Fibroblast of skin of abdomen (primary cell): ENCODE data around the gene ENTPD2.
A peak's percentile ranks its signal among the peaks of the same experiment; 100 is the strongest.
"Not testable (repeated sequence)": the region's sequence is repeated elsewhere in the genome, so short reads cannot be mapped to it uniquely, and the experiment has no call there.

Experiments
- DNase-seq: peaks from one replicate; pipeline ENCODE4 v3.0.0-alpha.2; 2013

The ENTPD2 gene

DNA sequence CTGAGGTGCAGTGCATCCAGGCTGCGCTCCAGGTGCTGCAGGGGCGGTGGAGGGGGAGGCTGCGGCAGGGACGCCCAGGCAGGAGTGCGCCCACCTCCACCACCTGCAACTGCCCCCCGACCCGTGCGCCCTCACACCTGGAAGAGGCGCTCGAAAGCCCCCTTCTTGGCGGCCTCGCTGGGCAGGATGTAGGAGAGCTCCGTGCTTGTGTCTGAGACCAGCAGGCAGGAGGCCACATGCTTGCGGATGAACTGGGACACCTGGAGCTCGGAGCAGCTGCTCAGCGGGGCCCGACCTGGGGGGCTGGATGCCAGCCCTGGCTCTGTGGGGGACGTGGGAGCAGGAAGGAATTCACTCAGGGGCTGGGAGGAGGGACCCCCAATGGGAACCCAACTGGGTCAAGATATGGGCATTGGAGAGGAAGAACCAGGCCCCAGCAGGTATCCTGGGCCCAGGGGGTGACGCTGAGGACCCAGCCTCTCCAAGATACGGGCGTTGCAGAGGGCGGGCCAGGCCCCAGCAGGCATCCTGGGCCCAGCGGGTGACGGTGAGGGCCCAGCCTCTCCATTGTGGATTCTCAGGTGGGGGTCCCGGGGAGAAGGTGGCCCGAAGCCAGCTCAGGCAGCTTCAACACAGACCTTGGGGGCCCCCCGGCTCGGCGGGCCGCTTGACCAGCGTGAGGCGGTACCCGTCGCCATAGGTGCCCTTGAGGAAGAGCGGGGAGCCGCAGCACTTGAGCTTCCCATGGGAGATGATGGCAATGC is 38.9 kb downstream of the ENTPD2 start:
- DNase-seq: no peak

DNA sequence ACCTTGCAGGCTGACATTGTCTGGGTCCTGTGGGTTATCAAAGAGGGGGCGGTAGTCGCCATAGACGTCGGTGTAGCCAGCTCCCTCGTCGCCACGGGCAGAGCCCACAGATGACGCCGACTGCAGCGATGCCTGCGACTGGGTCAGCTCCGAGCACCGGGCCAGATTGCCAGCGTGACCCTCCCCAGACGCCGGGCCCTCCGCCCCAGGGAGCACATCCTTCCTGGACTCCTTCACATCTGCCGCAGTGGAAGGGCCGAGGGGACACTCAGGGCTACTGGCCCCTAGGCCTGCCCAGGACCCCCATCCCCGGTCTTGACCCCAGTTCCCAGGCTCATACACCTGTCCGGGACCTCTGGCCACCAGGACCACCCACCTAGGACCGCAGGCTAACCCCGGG is 39.7 kb downstream of the ENTPD2 start:
- DNase-seq: no peak

DNA sequence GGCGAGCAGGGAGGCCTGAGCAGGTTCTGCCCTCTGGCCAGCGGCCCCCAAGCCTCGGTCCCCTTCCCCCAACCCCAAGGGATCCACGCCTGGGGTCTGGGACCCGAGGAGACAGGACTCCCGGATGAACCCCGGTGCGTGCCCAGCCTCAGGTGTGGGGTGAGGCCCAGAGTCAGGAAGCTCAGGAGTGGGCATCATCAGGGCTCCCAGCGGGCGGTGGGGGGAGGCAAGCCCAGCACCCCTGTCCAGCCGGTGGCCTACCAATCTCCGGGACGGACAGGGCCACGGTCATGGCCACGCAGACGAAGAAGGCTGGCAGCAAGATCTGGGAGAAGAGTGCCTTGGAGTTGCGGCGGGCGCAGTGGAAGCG is 40.3 kb downstream of the ENTPD2 start:
- no peak for DNase-seq

DNA sequence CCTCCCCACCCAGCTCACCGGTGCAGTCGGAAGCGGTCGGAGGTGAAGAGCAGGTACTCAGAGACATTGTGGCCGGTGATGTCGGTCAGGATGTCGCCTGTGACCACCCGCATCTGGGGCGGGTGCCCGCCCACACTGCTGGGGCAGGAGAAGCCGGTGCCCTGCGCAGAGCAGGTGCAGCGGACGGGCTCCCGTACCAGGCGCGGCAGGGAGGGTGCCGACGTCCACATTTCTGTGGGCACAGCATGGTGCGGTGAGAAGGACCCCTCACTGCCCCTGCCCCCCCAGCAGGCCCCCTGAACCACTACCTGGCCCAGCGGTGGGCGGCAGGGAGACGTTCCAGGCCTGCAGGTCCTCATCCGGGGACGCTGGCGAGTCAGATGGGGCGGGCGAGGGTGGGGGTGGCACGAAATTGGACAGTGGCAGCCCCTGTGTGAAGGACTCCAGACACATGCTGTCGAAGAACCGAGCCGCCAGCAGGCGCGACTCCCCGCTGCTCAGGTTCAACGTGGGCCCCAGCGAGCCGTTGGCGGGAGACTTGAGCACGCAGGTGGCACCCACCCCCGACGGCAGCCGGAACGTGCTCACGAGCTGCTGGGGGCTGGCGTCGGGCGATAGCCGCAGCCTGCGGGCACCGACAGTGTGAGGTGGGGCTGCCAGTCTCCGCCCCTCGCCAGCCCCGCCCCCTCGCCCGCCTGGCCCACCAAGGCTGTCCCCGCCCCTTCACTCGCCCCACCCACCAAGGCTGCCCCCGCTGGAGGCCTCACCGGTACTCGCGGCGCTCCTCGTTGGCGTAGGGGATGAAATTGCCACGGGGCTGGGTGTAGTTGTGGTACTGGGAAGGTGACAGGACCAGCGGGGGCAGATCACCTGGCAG is 40.9 kb downstream of the ENTPD2 start:
- no peak for DNase-seq

DNA sequence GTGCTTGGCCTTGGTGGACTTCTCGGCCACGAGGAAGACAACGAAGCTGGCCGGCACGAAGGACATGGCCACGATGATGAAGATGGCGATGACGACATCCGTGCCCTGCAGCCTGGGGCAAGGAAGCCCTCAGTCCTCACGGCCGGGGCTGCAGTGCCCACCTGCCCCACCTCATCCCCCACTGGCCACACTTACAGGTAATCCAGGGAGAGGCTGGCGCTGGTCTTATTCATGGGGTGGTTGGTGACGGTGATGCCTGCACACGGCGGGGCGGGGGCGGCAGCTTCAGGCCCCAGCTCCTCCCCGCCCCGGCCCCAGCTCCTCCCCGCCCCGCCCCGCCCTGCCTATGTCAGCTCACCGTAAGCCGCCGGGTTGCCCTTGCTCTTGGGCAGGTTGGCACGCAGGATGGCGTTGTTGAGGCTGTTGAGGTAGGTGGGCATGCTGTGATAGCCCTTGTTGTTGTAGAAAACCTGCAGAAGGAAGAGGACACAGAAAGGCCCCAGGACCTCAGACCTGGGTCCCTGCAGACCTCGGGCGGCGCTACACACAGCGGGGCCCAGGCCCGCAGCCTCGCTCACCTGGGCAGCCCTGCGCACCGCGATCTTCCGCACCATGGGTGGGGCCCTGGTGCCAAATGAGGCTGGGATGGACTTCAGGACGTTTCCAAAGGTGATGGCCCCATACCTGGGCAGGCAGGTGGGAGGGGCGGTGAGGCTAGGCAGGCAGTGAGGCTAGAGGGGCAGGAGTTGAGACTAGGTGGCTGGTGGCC is 41.8 kb downstream of the ENTPD2 start:
- no peak for DNase-seq

DNA sequence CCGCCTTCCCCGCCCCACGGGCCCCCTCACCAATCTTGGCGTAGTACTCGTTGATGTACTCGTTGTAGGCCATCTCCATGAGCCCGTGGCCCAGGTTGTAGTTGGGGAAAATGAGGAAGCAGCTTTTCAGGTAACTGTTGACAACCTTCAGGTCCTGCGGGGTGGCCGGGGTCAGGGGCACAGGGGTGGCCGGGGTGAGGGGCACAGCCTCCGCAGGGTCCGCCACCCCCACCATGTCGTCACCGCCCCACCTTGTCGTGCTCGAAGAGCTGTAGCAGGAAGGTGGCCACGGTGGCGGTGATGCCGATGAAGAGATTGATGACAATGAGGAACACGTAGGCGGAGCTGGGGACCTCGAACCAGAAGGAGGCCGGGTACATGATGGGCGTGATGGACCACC is 42.7 kb downstream of the ENTPD2 start:
- DNase-seq: no peak

DNA sequence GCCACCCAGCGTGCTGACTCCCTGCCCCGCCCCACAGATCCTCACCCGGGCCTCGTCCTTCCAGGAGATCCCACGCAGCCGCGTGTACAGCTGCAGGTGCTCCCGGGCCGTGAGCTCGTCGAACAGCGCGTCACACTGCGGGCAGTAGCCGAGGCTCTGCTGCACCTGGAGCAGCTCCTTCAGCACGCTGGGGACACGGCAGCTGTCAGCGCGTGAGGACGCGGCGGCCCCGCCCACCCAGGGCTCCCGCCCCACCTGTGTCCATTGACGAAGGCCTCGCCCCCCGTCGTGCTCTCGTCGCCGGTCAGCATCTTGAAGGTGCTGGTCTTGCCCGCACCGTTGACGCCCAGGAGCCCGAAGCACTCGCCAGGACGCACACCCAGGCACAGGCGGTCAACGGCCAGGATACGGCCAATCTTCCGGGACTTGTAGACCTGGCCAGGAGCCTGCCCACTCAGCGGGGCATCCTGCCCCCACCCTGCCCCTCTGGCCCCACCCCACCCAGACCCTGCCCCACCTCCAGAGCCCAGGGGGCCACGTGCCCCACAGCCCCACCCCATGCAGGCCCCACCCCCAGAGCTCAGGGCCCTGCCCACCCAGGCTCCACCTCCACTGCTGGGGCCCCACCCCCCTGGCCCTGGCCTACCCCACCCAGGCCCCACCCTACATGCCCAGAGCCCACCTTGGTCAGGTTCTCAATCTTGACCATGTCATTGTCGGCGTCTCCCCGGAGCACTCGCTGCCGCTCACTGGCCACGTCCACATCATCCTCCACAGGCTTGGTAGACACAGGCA is 43.7 kb downstream of the ENTPD2 start:
- DNase-seq: no peak

DNA sequence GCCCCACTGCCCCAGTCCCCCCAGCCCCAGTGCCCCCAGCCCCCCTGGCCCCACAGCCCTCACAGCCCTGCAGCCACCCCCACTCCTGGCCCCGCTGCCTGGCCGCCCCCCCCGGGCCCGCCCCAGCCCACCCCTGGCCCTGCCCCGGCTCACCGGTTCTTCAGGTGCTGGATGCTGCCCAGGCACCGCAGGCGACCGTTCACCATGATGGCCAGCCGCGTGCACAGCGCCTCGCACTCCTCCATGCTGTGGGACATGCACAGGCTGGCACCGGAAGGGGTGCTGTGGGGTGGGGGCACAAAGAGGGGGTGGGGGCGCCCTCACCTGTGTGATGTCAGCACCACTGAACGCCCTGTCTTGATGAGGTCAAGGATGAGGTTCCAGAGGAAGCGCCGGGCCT is 44.6 kb downstream of the ENTPD2 start:
- DNase-seq: no peak

DNA sequence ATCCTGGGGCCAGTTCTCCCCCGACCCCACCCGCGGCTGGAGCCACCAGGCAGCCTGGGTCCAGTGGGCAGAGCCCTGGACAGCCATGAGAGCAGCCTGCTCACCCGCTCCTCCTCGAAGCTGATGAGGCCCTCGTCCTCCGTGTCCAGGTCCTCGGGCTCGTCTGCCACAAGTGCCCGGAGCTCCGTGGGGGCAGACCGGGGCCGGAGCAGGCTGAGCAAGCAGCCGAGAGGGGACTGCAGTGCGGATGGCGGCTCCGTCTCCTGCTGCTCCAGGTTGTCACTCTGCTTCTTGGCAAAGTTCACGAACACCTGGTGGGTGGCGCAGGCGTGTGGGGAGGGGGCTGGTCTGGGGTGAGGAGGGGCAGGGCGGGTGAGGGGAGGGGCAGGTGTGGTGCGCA is 45.5 kb downstream of the ENTPD2 start:
- no peak for DNase-seq

DNA sequence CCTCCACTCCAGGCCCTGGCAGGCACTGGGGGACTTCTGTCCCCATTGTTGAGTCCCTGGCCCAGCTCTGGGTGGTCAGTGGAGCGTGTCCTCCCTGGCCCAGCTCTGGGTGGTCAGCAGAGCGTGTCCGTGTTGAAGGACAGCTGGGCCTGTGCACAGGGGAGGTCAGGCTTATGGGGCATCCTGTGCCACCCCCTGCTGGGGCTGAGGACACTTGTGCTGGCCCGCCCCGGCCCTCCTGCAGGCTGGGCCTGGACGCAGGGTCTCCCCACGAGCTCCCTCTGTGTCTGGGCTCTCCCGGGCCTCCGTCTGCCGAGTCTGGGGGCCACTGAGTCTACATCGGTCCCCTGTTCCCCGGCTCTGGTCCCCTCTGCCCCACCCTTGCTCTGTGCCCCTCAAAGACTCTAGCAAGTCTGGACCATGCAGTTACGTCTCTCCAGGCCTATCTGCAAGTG is 46.0 kb downstream of the ENTPD2 start:
- no peak for DNase-seq

DNA sequence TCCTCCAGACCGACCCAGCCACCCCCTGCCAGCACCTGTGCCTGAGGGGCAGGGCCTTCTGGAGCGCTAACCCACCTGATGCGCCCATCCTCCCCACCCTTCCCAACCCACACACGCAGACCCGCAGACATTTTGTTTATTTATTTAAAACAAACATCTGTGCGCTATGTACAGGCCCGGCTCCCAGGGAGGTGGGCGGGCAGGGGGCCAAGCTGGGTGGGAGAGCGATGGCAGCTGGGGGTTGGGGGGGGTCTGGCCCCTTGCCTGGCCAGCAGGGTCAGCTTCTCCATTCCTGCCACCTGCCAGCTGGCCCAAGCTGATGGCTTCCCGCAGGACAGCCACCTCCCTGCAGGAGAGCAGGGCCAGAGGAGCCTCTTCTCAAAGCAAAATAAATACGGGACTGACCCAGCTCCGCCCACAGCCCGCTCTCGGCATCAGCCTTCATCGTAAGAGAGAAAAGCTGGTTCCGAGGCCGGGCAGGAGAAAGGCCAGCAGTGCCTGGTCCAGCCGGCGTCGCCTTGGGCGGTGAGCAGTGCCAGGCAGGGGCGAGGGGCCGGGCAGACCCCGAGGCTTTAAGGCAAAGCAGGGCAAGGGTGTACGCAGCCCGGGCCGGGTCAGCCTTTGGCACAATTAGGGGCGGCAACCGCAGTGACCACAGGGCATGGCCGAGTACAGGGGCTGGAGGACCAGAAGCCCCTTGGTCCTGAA is 46.6 kb downstream of the ENTPD2 start:
- DNase-seq: no peak

DNA sequence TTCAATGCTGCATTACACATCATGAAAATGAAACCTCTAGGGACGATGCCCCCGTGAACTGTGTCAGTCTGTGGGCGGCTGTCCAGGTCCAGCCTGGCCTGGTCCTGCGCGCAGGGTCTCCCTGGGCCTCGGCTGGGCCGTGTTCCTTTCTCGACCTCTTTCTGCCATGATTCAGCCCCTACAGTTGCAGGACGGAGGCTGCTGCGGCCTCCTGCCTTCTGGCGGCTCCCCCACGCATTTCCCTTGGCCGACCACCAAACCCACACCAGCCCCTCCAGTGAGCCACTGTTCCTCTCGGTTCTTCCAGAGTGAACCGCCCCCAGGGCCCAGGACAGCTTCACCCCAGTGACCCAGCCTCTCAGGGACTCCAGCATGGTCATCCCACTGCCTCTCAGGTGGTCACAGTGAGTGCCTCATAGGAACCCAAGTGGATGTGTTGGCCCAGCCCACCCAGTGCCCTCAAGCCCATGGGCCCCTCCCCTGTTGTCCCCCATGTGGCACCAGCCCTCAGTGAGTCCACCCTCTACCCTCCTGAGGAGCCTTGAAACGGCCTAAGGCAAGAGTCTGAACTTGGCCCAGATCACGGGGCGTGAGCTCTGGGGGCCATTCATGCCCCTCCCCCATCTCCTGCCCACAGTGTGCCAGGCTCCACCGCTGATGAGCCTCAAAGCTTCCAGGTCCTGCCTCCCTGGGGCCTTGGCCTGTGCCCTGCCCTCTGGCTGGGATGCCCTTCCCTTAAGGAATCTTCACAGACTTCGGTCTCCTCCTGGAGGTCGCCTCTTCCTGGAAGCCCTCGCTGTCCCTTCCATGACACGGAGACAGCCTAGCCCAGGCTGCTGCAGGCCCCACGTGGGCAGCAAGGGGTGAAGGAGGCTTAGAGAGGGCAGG is 47.5 kb downstream of the ENTPD2 start:
- no peak for DNase-seq

DNA sequence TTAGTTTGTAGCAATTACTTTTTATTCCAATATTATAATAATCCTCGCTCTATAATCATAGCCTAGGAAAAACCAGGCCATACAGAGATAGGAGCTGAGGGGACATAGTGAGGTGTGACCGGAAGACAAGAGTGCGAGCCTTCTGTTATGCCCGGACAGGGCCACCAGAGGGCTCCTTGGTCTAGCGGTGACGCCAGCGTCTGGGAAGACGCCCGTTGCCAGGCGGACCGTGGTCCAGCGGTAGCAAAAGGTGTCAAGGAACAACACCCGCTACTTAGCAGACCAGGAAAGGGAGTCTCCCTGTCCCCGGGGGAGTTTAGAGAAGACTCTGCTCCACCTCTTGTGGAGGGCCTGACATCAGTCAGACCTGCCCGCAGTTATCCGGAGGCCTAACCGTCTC is 49.6 kb downstream of the ENTPD2 start:
- not testable (repeated sequence) for DNase-seq

DNA sequence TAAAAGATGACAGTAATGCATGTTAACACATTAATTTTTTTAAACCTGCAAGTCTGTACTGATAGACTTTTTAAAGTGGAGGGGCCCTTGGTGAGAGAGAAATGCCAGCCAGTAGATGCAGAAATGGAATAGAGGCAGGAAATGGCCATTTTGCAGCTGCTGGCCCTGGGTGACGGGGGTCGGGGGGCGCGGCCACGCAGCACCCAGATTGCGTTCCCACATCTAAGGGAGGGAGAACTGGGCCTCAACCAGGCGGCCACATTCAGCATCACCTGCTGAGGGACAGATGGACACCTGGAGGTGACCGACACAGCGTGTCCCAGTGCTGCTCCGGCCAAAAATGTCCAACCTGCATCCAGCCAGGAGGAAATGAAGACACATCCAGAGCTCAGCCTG is 51.2 kb downstream of the ENTPD2 start:
- no peak for DNase-seq

DNA sequence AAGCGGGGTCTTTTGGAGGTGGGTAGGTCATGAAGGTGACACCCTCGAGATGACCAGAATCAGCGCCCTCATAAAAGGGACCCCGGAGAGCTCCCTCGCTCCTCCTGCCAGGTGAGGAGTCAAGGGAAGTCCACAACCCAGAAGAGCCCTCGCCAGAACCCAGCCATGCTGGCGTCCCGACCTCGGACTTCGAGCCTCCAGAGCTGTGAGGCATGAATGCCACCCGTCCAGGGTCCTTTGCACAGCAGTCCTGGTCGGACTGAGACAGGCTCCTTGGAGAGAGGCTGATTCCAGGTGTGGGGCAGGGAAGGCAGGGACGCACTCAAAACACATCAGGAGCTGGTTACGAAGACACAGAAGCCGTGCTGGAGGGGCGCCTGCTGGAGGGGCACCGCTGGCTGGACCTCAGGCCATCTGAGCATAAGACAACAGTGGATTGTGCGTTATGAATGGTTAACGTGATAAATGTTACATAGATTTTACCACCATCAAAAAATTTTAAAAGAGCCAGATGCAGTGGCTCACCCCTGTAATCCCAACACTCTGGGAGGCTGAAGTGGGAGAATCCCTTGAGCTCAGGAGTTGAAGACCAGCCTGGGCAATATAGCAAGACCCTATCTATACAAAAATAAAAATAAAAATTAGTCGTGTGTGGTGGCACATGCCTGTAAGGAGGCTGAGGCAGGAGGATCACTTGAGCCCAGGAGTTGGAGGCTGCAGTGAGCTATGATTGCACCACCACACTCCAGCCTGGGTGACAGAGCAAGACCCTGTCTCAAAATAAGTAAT is 51.8 kb downstream of the ENTPD2 start:
- DNase-seq: no peak

DNA sequence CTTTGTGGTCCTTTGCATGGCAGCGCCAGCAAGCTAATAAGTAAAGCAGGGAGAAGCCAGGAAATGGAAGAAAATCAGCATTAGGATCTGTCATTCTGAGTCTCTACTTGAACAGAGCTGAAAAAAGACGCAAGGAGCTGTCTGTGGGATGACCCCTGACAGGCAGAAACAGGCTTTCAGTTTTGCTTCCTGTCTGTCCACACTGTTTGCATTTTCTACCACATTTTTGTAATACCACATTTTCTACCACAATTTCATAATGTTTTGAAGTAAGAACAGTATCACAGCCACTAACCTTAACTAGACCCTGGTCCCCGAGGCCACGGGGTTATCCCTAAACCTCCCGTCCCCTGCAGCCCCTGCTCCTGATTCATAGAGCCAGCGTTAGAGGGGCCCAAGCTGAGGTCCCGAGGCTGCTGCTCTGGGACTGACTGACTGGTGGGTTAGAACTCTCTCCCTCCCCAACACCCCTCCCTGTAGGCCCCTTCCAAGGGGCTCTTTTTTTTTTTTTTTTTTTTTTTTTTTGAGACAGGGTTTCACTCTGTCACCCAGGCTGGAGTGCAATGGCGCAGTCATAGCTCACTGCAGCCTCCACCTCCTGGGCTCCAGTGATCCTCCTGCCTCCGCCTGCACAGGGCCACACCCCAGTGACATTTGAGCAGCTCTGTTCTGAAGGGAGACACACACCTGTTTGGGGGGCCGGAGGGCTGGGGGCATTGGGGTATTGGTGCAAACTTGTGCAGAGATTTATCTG is 53.5 kb downstream of the ENTPD2 start:
- peak; percentile 63 for DNase-seq
